ENCODE results near the gene C2orf76. TPM values are rescaled to one million over a fixed set of nuclear protein-coding genes. Genes with fewer than 3 reads are reported as not detected.

C2orf76 gene
- polyA plus RNA-seq, 1 of the 3 experiments (the other 2 are of a cell fraction): 6.0 TPM

GRCh38 chr2:119257198-119257597 lies 109.4 kb downstream of the C2orf76 start:
- H3K79me2 ChIP-seq (ENCODE audit: insufficient read depth): no peaks in the 10 kb centered on the region
- H3K9me2 ChIP-seq: no peaks in the 10 kb centered on the region
- H4K20me1 ChIP-seq (ENCODE audit: insufficient read depth): no peaks in the 10 kb centered on the region
- H3K9ac ChIP-seq: no peak overlapping the region
- peaks cover 19 to 29% of the 10 kb centered on the region in 2 experiments for H3K4me1 ChIP-seq (ENCODE audit: control insufficient read depth in 1 of 2, insufficient read depth in 2 of 2, low read depth in 1 of 2, low read length in 1 of 2)
- H3K27ac ChIP-seq (ENCODE audit: low read depth in 2 of 2, low read length in 1 of 2): peak overlapping the region in 1 of 2 experiments; percentile 86; a peak in 2 of 4 replicates
- no peaks in the 10 kb centered on the region for H3K36me3 ChIP-seq (replicated peaks in 1 of 2; ENCODE audit: control insufficient read depth in 1 of 2, insufficient read depth in 2 of 2, low read length in 1 of 2)
- H3F3A ChIP-seq (replicated peaks; ENCODE audit: insufficient read depth): peaks cover 29% of the 10 kb centered on the region
- H2AFZ ChIP-seq (ENCODE audit: low read depth): no peak overlapping the region
- H3K4me3 ChIP-seq (ENCODE audit: low read depth in 2 of 2, low read length in 1 of 2): no peak overlapping the region
- no peaks in the 10 kb centered on the region for H3K9me3 ChIP-seq
- WGBS (ENCODE audit: low lambda C conversion rate): 90% methylated on average over 9 of the region's 9 CpGs
- H3K27me3 ChIP-seq (ENCODE audit: insufficient read depth): no peaks in the 10 kb centered on the region
- ChIA-PET POLR2A (no interaction called here), CTCF (interaction anchor here (0.9 to 1.7 kb wide), 2 partner anchors 8 to 15 kb away, joined by 3 to 5 read pairs; no protein-coding TSS in a partner anchor)
- TF ChIP-seq, protein P1, sequence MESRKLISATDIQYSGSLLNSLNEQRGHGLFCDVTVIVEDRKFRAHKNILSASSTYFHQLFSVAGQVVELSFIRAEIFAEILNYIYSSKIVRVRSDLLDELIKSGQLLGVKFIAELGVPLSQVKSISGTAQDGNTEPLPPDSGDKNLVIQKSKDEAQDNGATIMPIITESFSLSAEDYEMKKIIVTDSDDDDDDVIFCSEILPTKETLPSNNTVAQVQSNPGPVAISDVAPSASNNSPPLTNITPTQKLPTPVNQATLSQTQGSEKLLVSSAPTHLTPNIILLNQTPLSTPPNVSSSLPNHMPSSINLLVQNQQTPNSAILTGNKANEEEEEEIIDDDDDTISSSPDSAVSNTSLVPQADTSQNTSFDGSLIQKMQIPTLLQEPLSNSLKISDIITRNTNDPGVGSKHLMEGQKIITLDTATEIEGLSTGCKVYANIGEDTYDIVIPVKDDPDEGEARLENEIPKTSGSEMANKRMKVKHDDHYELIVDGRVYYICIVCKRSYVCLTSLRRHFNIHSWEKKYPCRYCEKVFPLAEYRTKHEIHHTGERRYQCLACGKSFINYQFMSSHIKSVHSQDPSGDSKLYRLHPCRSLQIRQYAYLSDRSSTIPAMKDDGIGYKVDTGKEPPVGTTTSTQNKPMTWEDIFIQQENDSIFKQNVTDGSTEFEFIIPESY (IDR thresholded peaks at IDR 0.05; ENCODE audit: borderline replicate concordance, low read depth): no peak
- TF ChIP-seq MEF2A (IDR thresholded peaks at IDR 0.05; ENCODE audit: borderline replicate concordance, low read depth) (no peak), NFIC (IDR thresholded peaks at IDR 0.05; ENCODE audit: borderline replicate concordance) (no peak), GATA2 (CRISPR knock-in tag; IDR thresholded peaks at IDR 0.05) (no peak), ELF1 (IDR thresholded peaks at IDR 0.05) (no peak), USF1 (IDR thresholded peaks at IDR 0.05; ENCODE audit: borderline replicate concordance, low read depth) (no peak), EZH2phosphoT487 (IDR thresholded peaks at IDR 0.05; ENCODE audit: borderline replicate concordance, low read depth) (no peak)
- no peak for DNase-seq
- H3K4me2 ChIP-seq: no peak overlapping the region

- peaks cover 19 to 33% of the 10 kb centered on the region in 2 experiments for H3K4me1 ChIP-seq (ENCODE audit: control insufficient read depth in 1 of 2, insufficient read depth in 2 of 2, low read depth in 1 of 2, low read length in 1 of 2)
- no peaks in the 10 kb centered on the region for H3K9me3 ChIP-seq
- peak; percentile 56 for DNase-seq
- peak overlapping the region; percentile 42 for H2AFZ ChIP-seq (ENCODE audit: low read depth)
- no peak overlapping the region for H3K4me3 ChIP-seq (ENCODE audit: low read depth in 2 of 2, low read length in 1 of 2)
- no peaks in the 10 kb centered on the region for H3K79me2 ChIP-seq (ENCODE audit: insufficient read depth)
- peak overlapping the region; percentile 62 to 86 for H3K27ac ChIP-seq (ENCODE audit: low read depth in 2 of 2, low read length in 1 of 2)
- no peaks in the 10 kb centered on the region for H3K36me3 ChIP-seq (replicated peaks in 1 of 2; ENCODE audit: control insufficient read depth in 1 of 2, insufficient read depth in 2 of 2, low read length in 1 of 2)
- ChIA-PET POLR2A (interaction anchor here (0.8 kb wide), 1 partner anchor 16 kb away, joined by 3 read pairs; no protein-coding TSS in a partner anchor), CTCF (interaction anchor here (1.7 kb wide), 1 partner anchor 8 kb away, joined by 5 read pairs; no protein-coding TSS in a partner anchor)
- H3K9ac ChIP-seq: peak overlapping the region; percentile 1; the same call in 1 of the 2 replicates
- WGBS (ENCODE audit: low lambda C conversion rate): 81% methylated on average over 2 of the region's 2 CpGs
- H4K20me1 ChIP-seq (ENCODE audit: insufficient read depth): no peaks in the 10 kb centered on the region
- no peaks in the 10 kb centered on the region for H3K27me3 ChIP-seq (ENCODE audit: insufficient read depth)
- H3K9me2 ChIP-seq: no peaks in the 10 kb centered on the region
- peaks cover 35% of the 10 kb centered on the region for H3F3A ChIP-seq (replicated peaks; ENCODE audit: insufficient read depth)
- TF ChIP-seq RAD21 (IDR thresholded peaks at IDR 0.05; ENCODE audit: low read length) (no peak), RCOR1 (IDR thresholded peaks at IDR 0.05; ENCODE audit: low read length) (no peak)
- peak overlapping the region; percentile 56; the same call in 1 of the 2 replicates for H3K4me2 ChIP-seq
These were observed 110.1 kb downstream of the C2orf76 start for GRCh38 chr2:119256582-119256921.
